PFSK-1 (cell line): Measurements from ENCODE around the gene OR5H6.

Experiments
- FOXP2 ChIP-seq: optimal IDR thresholded peaks from 2 replicates; pipeline ENCODE3; 2011; ENCODE audit warnings: borderline replicate concordance, control low read depth, inconsistent platforms; ENCODE audit not compliant: insufficient read depth; ENCODE audit errors: extremely low read length, extremely low read depth
- POLR2AphosphoS5 ChIP-seq: IDR thresholded peaks from 2 replicates; pipeline ENCODE4 v1.6.1; 2012; ENCODE audit warnings: low read depth, mild to moderate bottlenecking, control low read depth, low read length, moderate library complexity
- SIN3A ChIP-seq: IDR thresholded peaks from 2 replicates; pipeline ENCODE4 v1.6.1; 2012; ENCODE audit warnings: mild to moderate bottlenecking, low read length, moderate library complexity, borderline replicate concordance; ENCODE audit not compliant: insufficient read depth
- TAF1 ChIP-seq: IDR thresholded peaks from 2 replicates; pipeline ENCODE4 v1.6.1; 2012; ENCODE audit warnings: low read length, control low read depth, borderline replicate concordance; ENCODE audit not compliant: insufficient read depth
- TF ChIP-seq, protein P1 (sequence below), 2 experiments: IDR thresholded peaks; 2 replicates each; pipeline versions ENCODE4 v1.6.1 to v1.8.0; 2011 to 2012; ENCODE audit warnings: low read depth in 2 of 2, low read length in 2 of 2, control low read depth in 1 of 2, inconsistent platforms in 1 of 2, mild to moderate bottlenecking in 1 of 2, moderate library complexity in 1 of 2; ENCODE audit not compliant: insufficient read depth in 1 of 2

OR5H6 gene

DNA sequence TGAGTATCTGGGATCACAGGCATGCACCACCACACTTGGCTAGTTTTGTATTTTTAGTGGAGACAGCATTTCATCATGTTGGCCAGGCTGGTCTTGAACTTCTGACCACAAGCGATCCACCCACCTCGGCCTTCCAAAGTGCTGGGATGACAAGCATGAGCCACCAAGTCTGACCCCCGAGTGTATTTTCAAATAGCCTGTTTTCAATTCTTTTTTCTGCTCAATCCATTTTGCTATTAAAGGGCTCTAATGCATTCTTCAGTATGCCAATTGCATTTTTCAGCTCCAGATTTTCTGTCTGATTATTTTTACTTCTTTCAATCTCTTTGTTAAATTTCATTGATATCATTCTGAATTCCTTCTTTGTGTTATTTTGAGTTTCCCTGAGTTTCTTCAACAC lies 5.8 kb downstream of the OR5H6 start:
- TF ChIP-seq FOXP2: no peak
- TF ChIP-seq, protein P1, sequence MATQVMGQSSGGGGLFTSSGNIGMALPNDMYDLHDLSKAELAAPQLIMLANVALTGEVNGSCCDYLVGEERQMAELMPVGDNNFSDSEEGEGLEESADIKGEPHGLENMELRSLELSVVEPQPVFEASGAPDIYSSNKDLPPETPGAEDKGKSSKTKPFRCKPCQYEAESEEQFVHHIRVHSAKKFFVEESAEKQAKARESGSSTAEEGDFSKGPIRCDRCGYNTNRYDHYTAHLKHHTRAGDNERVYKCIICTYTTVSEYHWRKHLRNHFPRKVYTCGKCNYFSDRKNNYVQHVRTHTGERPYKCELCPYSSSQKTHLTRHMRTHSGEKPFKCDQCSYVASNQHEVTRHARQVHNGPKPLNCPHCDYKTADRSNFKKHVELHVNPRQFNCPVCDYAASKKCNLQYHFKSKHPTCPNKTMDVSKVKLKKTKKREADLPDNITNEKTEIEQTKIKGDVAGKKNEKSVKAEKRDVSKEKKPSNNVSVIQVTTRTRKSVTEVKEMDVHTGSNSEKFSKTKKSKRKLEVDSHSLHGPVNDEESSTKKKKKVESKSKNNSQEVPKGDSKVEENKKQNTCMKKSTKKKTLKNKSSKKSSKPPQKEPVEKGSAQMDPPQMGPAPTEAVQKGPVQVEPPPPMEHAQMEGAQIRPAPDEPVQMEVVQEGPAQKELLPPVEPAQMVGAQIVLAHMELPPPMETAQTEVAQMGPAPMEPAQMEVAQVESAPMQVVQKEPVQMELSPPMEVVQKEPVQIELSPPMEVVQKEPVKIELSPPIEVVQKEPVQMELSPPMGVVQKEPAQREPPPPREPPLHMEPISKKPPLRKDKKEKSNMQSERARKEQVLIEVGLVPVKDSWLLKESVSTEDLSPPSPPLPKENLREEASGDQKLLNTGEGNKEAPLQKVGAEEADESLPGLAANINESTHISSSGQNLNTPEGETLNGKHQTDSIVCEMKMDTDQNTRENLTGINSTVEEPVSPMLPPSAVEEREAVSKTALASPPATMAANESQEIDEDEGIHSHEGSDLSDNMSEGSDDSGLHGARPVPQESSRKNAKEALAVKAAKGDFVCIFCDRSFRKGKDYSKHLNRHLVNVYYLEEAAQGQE (IDR thresholded peaks at IDR 0.05; ENCODE audit: insufficient read depth in 1 of 2, low read depth in 2 of 2, low read length in 2 of 2): no peak
- TF ChIP-seq SIN3A: no peak
- no peak for TF ChIP-seq TAF1
- TF ChIP-seq POLR2AphosphoS5: no peak

GRCh38 chr3:98272126-98272525 lies 8.1 kb downstream of the OR5H6 start:
- TF ChIP-seq TAF1 (no peak), FOXP2 (no peak), SIN3A (no peak), POLR2AphosphoS5 (no peak)
- TF ChIP-seq, protein P1 (IDR thresholded peaks at IDR 0.05; ENCODE audit: insufficient read depth in 1 of 2, low read depth in 2 of 2, low read length in 2 of 2): no peak

- TF ChIP-seq FOXP2: no peak
- no peak for TF ChIP-seq TAF1
- no peak for TF ChIP-seq POLR2AphosphoS5
- TF ChIP-seq SIN3A: no peak
- TF ChIP-seq, protein P1 (IDR thresholded peaks at IDR 0.05; ENCODE audit: insufficient read depth in 1 of 2, low read depth in 2 of 2, low read length in 2 of 2): no peak
Observed at GRCh38 chr3:98274914-98275313, 10.9 kb downstream of the OR5H6 start.

GRCh38 chr3:98282205-98282604 lies 18.2 kb downstream of the OR5H6 start, which contains the start of gene OR5H2:
OR5H2 (plus strand) TSS chr3:98282505; CDS start chr3:98282903, 398 bp downstream.
- TF ChIP-seq, protein P1 (IDR thresholded peaks at IDR 0.05; ENCODE audit: insufficient read depth in 1 of 2, low read depth in 2 of 2, low read length in 2 of 2): no peak
- TF ChIP-seq FOXP2 (no peak), SIN3A (no peak), TAF1 (no peak), POLR2AphosphoS5 (no peak)

GRCh38 chr3:98290916-98291315 lies 26.9 kb downstream of the OR5H6 start:
- TF ChIP-seq FOXP2 (no peak), POLR2AphosphoS5 (no peak), SIN3A (no peak), TAF1 (no peak)
- TF ChIP-seq, protein P1 (IDR thresholded peaks at IDR 0.05; ENCODE audit: insufficient read depth in 1 of 2, low read depth in 2 of 2, low read length in 2 of 2): no peak
